BJ (cell line): ENCODE data around the gene RHEB. TPM values are rescaled to one million over a fixed set of nuclear protein-coding genes. Genes with fewer than 3 reads are reported as not detected.

Experiments
- CTCF ChIA-PET: fragments of 350-600 bp; formaldehyde crosslinking; extraction: SDS; loops from one replicate; lab custom pipeline; 2021; ENCODE audit warnings: antibody characterized with exemption, inconsistent platforms; lab: Yijun Ruan, JAX
- POLR2A ChIA-PET: fragments of 300-600 bp; sonication (Branson Sonifier 250); formaldehyde crosslinking; extraction: SDS; loops from one replicate; lab custom pipeline; 2021; ENCODE audit warnings: antibody characterized with exemption; lab: Charles Lee
- DNase-seq: peaks from one replicate; pipeline ENCODE4 v3.0.0-alpha.2; 2011; ENCODE audit warnings: low read depth
- H3K27me3 ChIP-seq: 2 replicates; pipeline ENCODE4 v1.6.0; 2011; ENCODE audit warnings: low read length; ENCODE audit not compliant: control insufficient read depth, insufficient read depth
- H3K36me3 ChIP-seq: 2 replicates; pipeline ENCODE4 v1.5.1; 2011; ENCODE audit warnings: low read length; ENCODE audit not compliant: control insufficient read depth, insufficient read depth
- H3K4me3 ChIP-seq: 2 replicates; pipeline ENCODE4 v1.5.1; 2011; ENCODE audit warnings: low read depth, mild to moderate bottlenecking, control low read depth, low read length
- polyA plus RNA-seq: library from polyadenylated mRNA; depleted of rRNA; stranded (reverse); fragments of >200 nt; gene quantifications from 2 replicates; pipeline ENCODE4 v1.2.3, GENCODE V29; 2011
- TF ChIP-seq, protein P1 (sequence below): IDR thresholded peaks from 2 replicates; pipeline ENCODE4 v1.5.1; 2011; ENCODE audit warnings: low read depth, mild to moderate bottlenecking, control low read depth, inconsistent platforms, low read length, moderate library complexity; ENCODE audit not compliant: insufficient read depth

RHEB gene
- polyA plus RNA-seq, 1 experiment = 45.4 TPM

DNA sequence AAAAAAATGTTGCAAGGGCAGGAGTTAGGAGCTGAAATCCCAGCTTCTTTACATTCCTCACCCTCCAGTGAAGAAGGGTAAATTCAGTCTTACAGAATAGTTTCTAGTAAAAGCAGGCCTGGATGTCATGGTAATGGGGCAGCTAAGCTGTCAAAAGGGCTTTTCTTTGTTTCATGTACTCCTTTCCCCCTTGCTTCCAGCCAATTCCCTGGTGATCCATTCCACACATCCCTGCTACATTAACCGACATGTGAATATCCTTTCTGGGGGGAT, 36.0 kb downstream of the RHEB start:
- ChIA-PET CTCF (no interaction called here), POLR2A (no interaction called here)
- Histone ChIP-seq H3K27me3 (no peaks in the 10 kb centered on the region), H3K36me3 (peaks cover 5% of the 10 kb centered on the region), H3K4me3 (no peak overlapping the region)
- TF ChIP-seq, protein P1, sequence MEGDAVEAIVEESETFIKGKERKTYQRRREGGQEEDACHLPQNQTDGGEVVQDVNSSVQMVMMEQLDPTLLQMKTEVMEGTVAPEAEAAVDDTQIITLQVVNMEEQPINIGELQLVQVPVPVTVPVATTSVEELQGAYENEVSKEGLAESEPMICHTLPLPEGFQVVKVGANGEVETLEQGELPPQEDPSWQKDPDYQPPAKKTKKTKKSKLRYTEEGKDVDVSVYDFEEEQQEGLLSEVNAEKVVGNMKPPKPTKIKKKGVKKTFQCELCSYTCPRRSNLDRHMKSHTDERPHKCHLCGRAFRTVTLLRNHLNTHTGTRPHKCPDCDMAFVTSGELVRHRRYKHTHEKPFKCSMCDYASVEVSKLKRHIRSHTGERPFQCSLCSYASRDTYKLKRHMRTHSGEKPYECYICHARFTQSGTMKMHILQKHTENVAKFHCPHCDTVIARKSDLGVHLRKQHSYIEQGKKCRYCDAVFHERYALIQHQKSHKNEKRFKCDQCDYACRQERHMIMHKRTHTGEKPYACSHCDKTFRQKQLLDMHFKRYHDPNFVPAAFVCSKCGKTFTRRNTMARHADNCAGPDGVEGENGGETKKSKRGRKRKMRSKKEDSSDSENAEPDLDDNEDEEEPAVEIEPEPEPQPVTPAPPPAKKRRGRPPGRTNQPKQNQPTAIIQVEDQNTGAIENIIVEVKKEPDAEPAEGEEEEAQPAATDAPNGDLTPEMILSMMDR = no peak
- no peak for DNase-seq

DNA sequence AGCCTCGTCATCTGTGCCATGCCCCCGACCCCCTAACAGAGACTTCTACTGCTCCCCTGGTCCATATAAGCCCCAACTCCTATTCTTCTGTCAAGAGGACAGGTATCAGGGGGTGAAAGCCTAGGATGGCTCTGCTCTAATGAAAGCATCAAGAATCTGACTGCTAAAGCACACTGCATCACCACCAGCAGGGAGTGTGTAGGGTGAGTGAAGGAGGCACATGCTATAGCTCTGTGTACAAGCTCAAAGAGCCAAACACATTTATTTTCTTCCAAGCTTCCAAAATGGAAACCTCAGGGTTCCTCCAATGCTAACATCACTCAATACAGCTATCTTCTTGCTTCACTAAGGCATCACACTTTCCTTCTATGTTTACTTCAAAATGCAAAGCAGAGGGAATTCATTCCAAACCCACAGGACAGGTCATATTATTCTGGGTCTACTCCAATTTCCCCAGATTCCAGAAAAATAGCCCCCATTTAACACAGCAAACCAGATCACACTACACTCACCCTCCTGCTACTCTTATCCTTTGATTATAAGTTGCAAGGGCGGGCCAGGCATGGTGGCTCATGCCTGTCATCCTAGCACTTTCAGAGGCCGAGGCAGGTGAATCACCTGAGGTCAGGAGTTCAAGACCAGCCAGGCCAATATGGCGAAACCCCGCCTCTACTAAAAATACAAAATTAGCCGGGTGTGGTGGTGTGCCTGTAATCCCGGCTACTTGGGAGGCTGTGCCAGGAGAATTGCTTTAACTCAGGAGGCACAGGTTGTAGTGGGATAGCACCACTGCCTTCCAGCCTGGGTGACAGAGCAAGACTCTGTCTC, 36.6 kb downstream of the RHEB start:
- ChIA-PET CTCF (no interaction called here), POLR2A (no interaction called here)
- Histone ChIP-seq H3K4me3 (no peak overlapping the region), H3K36me3 (peaks cover 5% of the 10 kb centered on the region), H3K27me3 (no peaks in the 10 kb centered on the region)
- no peak for DNase-seq
- TF ChIP-seq, protein P1 = no peak

DNA sequence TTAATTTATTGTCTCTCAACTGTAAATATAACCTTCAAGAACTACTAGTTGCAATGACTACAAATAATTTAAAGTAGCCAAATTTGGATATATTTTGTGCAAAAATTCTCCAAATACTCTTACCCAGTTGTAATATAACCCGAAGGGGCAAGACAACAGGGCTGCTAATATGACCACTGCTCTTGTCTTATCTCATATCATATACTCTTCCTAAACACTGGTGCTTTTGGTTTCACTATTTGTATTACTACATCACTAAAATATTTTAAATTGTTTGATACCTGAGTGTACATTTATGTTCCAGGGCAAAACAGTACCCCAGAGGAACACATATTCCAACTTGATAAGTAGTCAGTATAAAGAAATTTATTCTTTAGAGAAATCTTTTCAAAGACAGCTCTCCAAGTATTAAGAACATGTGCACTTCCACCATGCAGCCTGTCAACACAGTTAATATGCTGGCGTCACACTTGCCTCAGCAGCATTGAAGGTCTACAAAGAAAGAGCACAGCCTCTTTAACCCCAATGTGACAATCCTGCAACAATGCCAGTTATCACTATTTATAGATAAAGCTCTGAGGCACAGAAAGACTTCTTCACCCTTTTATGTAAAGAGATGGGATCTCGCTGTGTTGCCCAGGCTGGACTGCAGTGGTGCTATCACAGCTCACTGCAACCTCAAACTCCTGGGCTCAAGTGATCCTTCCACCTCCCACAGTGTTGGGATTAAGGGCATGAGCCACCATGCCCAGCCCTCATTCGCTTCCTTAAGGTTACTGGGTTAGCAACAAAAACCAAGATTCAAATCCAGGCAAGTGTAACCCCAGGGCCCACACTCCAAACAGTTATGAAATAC, 37.8 kb downstream of the RHEB start:
- Histone ChIP-seq H3K27me3 (no peaks in the 10 kb centered on the region), H3K36me3 (peaks cover 4% of the 10 kb centered on the region), H3K4me3 (no peak overlapping the region)
- POLR2A ChIA-PET = no interaction called here
- no peak for DNase-seq
- TF ChIP-seq, protein P1 = no peak
- CTCF ChIA-PET = interaction anchor here (1.3 kb wide), 1 partner anchor 150 kb away, joined by 3 read pairs; no protein-coding TSS in a partner anchor

DNA sequence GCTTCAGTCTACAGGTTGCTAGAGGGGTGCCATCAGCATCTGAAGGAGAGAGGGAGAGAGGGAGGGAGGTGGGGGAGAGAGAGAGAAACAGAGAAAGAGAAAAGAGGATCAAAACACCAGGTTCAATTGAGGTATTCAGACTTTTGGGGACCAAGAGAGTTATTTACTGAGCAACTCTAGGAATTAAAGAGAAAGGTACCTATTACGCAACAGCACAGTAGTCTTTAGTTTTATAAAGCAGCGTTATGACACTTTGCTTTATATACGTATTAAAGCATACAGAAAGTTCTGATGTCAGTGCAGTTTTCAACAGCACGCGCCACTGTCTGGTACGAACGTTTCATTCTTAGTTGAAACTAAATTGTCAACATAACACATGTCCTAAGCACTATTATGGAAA, 41.8 kb downstream of the RHEB start:
- ChIA-PET POLR2A (no interaction called here), CTCF (interaction anchor here (0.6 to 0.7 kb wide), 2 partner anchors 111 to 187 kb away, joined by 3 read pairs; no protein-coding TSS in a partner anchor)
- H3K36me3 ChIP-seq = peaks cover 8% of the 10 kb centered on the region
- H3K4me3 ChIP-seq = no peak overlapping the region
- TF ChIP-seq, protein P1 = no peak
- no peak for DNase-seq
- H3K27me3 ChIP-seq = no peaks in the 10 kb centered on the region
